Myometrial cell (primary cell): Measurements from ENCODE around the gene FANCB. TPM values are rescaled to one million over a fixed set of nuclear protein-coding genes. Genes with fewer than 3 reads are reported as not detected.

Source experiments
- total RNA-seq: library from RNA; depleted of rRNA; stranded (reverse); fragments of >200 nt; gene quantifications from 2 replicates; pipeline ENCODE4 v1.2.3, GENCODE V29; 2015

The FANCB gene
- 4.6 and 9.2 TPM in 2 replicates for total RNA-seq

GRCh38 chrX:14872851-14873675 is at the start of gene FANCB, which contains the start of gene MOSPD2:
TSS of gene FANCB (minus strand) at chrX:14873069. CDS start at chrX:14865510, 7,559 bp downstream.
TSS of gene MOSPD2 (plus strand) at chrX:14873421. CDS start at chrX:14873529, 108 bp downstream.

Other genes with a start within 250 kb of the FANCB start
- gene MOSPD2, start 352 bp upstream of the FANCB start, total RNA-seq = 35.7 and 42.9 TPM in 2 replicates